IMR-90 (cell line): ENCODE results near the gene ST6GALNAC3. TPM values are rescaled to one million over a fixed set of nuclear protein-coding genes. Genes with fewer than 3 reads are reported as not detected.

Source experiments
- ATAC-seq: fragments of 200-7000 bp; cut with Tn5 transposase; 2 replicates; pipeline ENCODE4 v1.9.1; 2020; ENCODE audit warnings: low read depth, mild to moderate bottlenecking, moderate library complexity
- BruUV-seq: library from RNA; stranded (reverse); fragments of 400-500 nt; replicated peaks from 2 replicates; lab custom pipeline; 2021; lab: Mats Ljungman, UMichigan
- CTCF ChIA-PET: fragments of 300-600 bp; formaldehyde crosslinking; extraction: SDS; loops from one replicate; lab custom pipeline; 2021; ENCODE audit warnings: antibody characterized with exemption; lab: Yijun Ruan, JAX
- POLR2A ChIA-PET: fragments of 300-600 bp; sonication (Branson Sonifier 250); formaldehyde crosslinking; loops from one replicate; lab custom pipeline; 2022; ENCODE audit warnings: antibody characterized with exemption; ENCODE audit not compliant: unreplicated experiment; lab: Charles Lee
- DNase-seq: peaks from one replicate; pipeline ENCODE4 v3.0.0; 2013
- H2AFZ ChIP-seq: replicated peaks from 2 replicates; pipeline ENCODE3; 2013; ENCODE audit warnings: low read length, mild to moderate bottlenecking; ENCODE audit not compliant: poor library complexity
- H2AK5ac ChIP-seq: 2 replicates; pipeline ENCODE4 v1.6.1; 2013; ENCODE audit warnings: low read depth, low read length, inconsistent platforms
- H2AK9ac ChIP-seq: replicated peaks from 2 replicates; pipeline ENCODE3; 2013; ENCODE audit warnings: mild to moderate bottlenecking, low read depth, low read length, moderate library complexity; ENCODE audit not compliant: poor library complexity
- H2BK120ac ChIP-seq: 2 replicates; pipeline ENCODE4 v1.6.1; 2013; ENCODE audit warnings: low read depth, low read length, inconsistent platforms
- H2BK15ac ChIP-seq: 3 replicates; pipeline ENCODE4 v1.6.1; 2013; ENCODE audit warnings: low read depth, low read length, inconsistent platforms
- H2BK20ac ChIP-seq: 2 replicates; pipeline ENCODE4 v1.6.1; 2013; ENCODE audit warnings: low read depth, mild to moderate bottlenecking, inconsistent platforms, low read length, moderate library complexity
- H2BK5ac ChIP-seq: 2 replicates; pipeline ENCODE4 v1.6.1; 2013; ENCODE audit warnings: mild to moderate bottlenecking, low read depth, low read length, inconsistent platforms; ENCODE audit not compliant: poor library complexity, severe bottlenecking
- H3K14ac ChIP-seq: replicated peaks from 2 replicates; pipeline ENCODE4 v1.6.1; 2013; ENCODE audit warnings: low read depth, low read length, inconsistent platforms
- H3K18ac ChIP-seq: 2 replicates; pipeline ENCODE4 v1.6.1; 2013; ENCODE audit warnings: low read depth, low read length, control low read depth
- H3K23ac ChIP-seq: 2 replicates; pipeline ENCODE4 v1.6.1; 2013; ENCODE audit warnings: low read depth, low read length, inconsistent platforms
- H3K27ac ChIP-seq: 2 replicates; pipeline ENCODE4 v1.5.1; 2013; ENCODE audit warnings: mild to moderate bottlenecking, control low read depth, low read length; ENCODE audit not compliant: insufficient read depth
- H3K27me3 ChIP-seq: 2 replicates; pipeline ENCODE4 v1.6.1; 2013; ENCODE audit warnings: low read length; ENCODE audit not compliant: control insufficient read depth, insufficient read depth
- H3K36me3 ChIP-seq: 2 replicates; pipeline ENCODE4 v1.6.1; 2013; ENCODE audit warnings: low read length, mixed read lengths; ENCODE audit not compliant: control insufficient read depth, insufficient read depth
- H3K4ac ChIP-seq: 2 replicates; pipeline ENCODE4 v1.6.1; 2013; ENCODE audit warnings: low read depth, low read length, inconsistent platforms
- H3K4me1 ChIP-seq: 2 replicates; pipeline ENCODE4 v1.6.1; 2013; ENCODE audit warnings: low read length, mixed read lengths; ENCODE audit not compliant: control insufficient read depth, insufficient read depth
- H3K4me2 ChIP-seq: 2 replicates; pipeline ENCODE4 v1.6.1; 2013; ENCODE audit warnings: low read depth, mild to moderate bottlenecking, control low read depth, low read length, moderate library complexity
- H3K4me3 ChIP-seq: 2 replicates; pipeline ENCODE4 v1.5.1; 2013; ENCODE audit warnings: low read depth, mild to moderate bottlenecking, control low read depth, low read length, moderate library complexity; ENCODE audit not compliant: insufficient read depth
- H3K56ac ChIP-seq: 2 replicates; pipeline ENCODE4 v1.6.1; 2013; ENCODE audit warnings: low read length, inconsistent platforms; ENCODE audit not compliant: insufficient read depth; ENCODE audit errors: extremely low read depth
- H3K79me1 ChIP-seq, 2 experiments: 2 replicates each; pipeline ENCODE4 v1.6.1; 2013; ENCODE audit warnings: low read length in 2 of 2, inconsistent platforms in 1 of 2, low read depth in 1 of 2
- H3K9ac ChIP-seq: 2 replicates; pipeline ENCODE4 v1.6.1; 2013; ENCODE audit warnings: low read depth, low read length, control low read depth
- H3K9me1 ChIP-seq: 2 replicates; pipeline ENCODE4 v1.6.1; 2013; ENCODE audit warnings: low read length, inconsistent platforms; ENCODE audit not compliant: insufficient read depth
- H3K9me3 ChIP-seq: 2 replicates; pipeline ENCODE4 v1.6.1; 2013; ENCODE audit warnings: low read length; ENCODE audit not compliant: control insufficient read depth, insufficient read depth
- H4K20me1 ChIP-seq: 2 replicates; pipeline ENCODE4 v1.6.1; 2013; ENCODE audit warnings: low read length, inconsistent platforms; ENCODE audit not compliant: insufficient read depth
- H4K5ac ChIP-seq: 2 replicates; pipeline ENCODE4 v1.6.1; 2013; ENCODE audit warnings: mild to moderate bottlenecking, low read depth, low read length, control low read depth
- H4K8ac ChIP-seq, 2 experiments: 2 replicates each; pipeline ENCODE4 v1.6.1; 2013; ENCODE audit warnings: low read depth in 2 of 2, low read length in 2 of 2, control low read depth in 1 of 2, inconsistent platforms in 1 of 2
- H4K91ac ChIP-seq: 2 replicates; pipeline ENCODE4 v1.6.1; 2013; ENCODE audit warnings: low read depth, low read length, inconsistent platforms; ENCODE audit not compliant: insufficient read depth
- BHLHE40 ChIP-seq: fragments of 150-350 bp; IDR thresholded peaks from 2 replicates; pipeline ENCODE4 v1.6.1; 2016; ENCODE audit warnings: mild to moderate bottlenecking, low read depth, low read length
- CEBPB ChIP-seq: IDR thresholded peaks from 2 replicates; pipeline ENCODE4 v1.6.1; 2012; ENCODE audit warnings: low read depth, low read length, improper control_type of control experiment
- MAFK ChIP-seq: IDR thresholded peaks from 2 replicates; pipeline ENCODE4 v1.6.1; 2012; ENCODE audit warnings: low read depth, low read length, improper control_type of control experiment
- MXI1 ChIP-seq: IDR thresholded peaks from 2 replicates; pipeline ENCODE4 v1.6.1; 2012; ENCODE audit warnings: low read depth, mild to moderate bottlenecking, low read length, moderate library complexity, borderline replicate concordance
- RAD21 ChIP-seq: IDR thresholded peaks from 2 replicates; pipeline ENCODE4 v1.6.1; 2012; ENCODE audit warnings: low read length, improper control_type of control experiment
- RCOR1 ChIP-seq: IDR thresholded peaks from 2 replicates; pipeline ENCODE4 v1.6.1; 2012; ENCODE audit warnings: mild to moderate bottlenecking, low read length, improper control_type of control experiment; ENCODE audit not compliant: insufficient replicate concordance
- RFX5 ChIP-seq: IDR thresholded peaks from 2 replicates; pipeline ENCODE4 v1.8.0; 2012; ENCODE audit warnings: low read depth, mild to moderate bottlenecking, low read length, moderate library complexity
- WGBS, 2 experiments: methylation state at CpG; one replicate each; pipeline versions ENCODE4 v1.1.5 to v1.1.7; 2013; ENCODE audit warnings: missing lambda C conversion rate in 2 of 2; ENCODE audit not compliant: insufficient read length in 1 of 2; ENCODE audit errors: extremely low coverage in 2 of 2; 5-methylcytosine and 5-hydroxymethylcytosine counted together
- dilution Hi-C: fragments of 300-500 bp; cut with HindIII; formaldehyde crosslinking; loops from one replicate; pipeline ENCODE4 v1.14.3; 2018; ENCODE audit warnings: low sequenced_read_pairs; ENCODE audit not compliant: unreplicated experiment
- in situ Hi-C: fragments of 300-500 bp; cut with MboI; formaldehyde crosslinking; loops from 3 replicates; pipeline ENCODE4 v1.14.3; 2019; ENCODE audit warnings: low sequenced_read_pairs, inconsistent platforms, mixed read lengths
- intact Hi-C: fragments of 100-400 bp; cut with micrococcal nuclease; formaldehyde crosslinking; loops from 2 replicates; pipeline ENCODE4 v1.10.0; 2022
- polyA plus RNA-seq, 3 experiments: library from polyadenylated mRNA; depleted of rRNA; stranded (reverse); fragments of >200 nt; gene quantifications; 2 replicates each; pipeline ENCODE4 v1.2.3, GENCODE V29; 2012; ENCODE audit warnings: low replicate concordance in 1 of 3
- total RNA-seq: library from RNA; depleted of rRNA; stranded (reverse); fragments of >200 nt; gene quantifications from 2 replicates; pipeline ENCODE4 v1.2.3, GENCODE V29; 2012
- TF ChIP-seq, protein P1 (sequence below): conservative IDR thresholded peaks from 2 replicates; pipeline ENCODE4 v1.5.1; 2012; ENCODE audit warnings: mild to moderate bottlenecking, low read depth, low read length, improper control_type of control experiment

The ST6GALNAC3 gene
- total and polyA plus RNA-seq, 2 of the 4 experiments (the other 2 are of a cell fraction): 0.65 to 1.3 TPM

- no peak overlapping the region for H2BK120ac ChIP-seq
- TF ChIP-seq BHLHE40: no peak
- TF ChIP-seq, protein P1, sequence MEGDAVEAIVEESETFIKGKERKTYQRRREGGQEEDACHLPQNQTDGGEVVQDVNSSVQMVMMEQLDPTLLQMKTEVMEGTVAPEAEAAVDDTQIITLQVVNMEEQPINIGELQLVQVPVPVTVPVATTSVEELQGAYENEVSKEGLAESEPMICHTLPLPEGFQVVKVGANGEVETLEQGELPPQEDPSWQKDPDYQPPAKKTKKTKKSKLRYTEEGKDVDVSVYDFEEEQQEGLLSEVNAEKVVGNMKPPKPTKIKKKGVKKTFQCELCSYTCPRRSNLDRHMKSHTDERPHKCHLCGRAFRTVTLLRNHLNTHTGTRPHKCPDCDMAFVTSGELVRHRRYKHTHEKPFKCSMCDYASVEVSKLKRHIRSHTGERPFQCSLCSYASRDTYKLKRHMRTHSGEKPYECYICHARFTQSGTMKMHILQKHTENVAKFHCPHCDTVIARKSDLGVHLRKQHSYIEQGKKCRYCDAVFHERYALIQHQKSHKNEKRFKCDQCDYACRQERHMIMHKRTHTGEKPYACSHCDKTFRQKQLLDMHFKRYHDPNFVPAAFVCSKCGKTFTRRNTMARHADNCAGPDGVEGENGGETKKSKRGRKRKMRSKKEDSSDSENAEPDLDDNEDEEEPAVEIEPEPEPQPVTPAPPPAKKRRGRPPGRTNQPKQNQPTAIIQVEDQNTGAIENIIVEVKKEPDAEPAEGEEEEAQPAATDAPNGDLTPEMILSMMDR: no peak
- TF ChIP-seq MAFK: no peak
- TF ChIP-seq RFX5: no peak
- no peak for TF ChIP-seq RAD21
- no peak for TF ChIP-seq MXI1
- TF ChIP-seq RCOR1: no peak
- no peak for TF ChIP-seq CEBPB
- WGBS, 2 experiments: 67% methylated on average over 1 of the region's 2 CpGs; no CpG with 5 or more reads in 1 of the 2 experiments
- no peak overlapping the region for H3K9ac ChIP-seq
- H2BK15ac ChIP-seq: no peak overlapping the region
- H4K8ac ChIP-seq: no peak overlapping the region
- no peaks in the 10 kb centered on the region for H3K9me1 ChIP-seq
- H2BK20ac ChIP-seq: no peak overlapping the region
- ChIA-PET CTCF (no interaction called here), POLR2A (no interaction called here)
- no TSS peak for BruUV-seq
- H3K4ac ChIP-seq: no peak overlapping the region
- no peaks in the 10 kb centered on the region for H3K4me1 ChIP-seq
- no peaks in the 10 kb centered on the region for H3K79me1 ChIP-seq
- H2AFZ ChIP-seq: no peak overlapping the region
- H3K36me3 ChIP-seq: no peaks in the 10 kb centered on the region
- no peaks in the 10 kb centered on the region for H4K20me1 ChIP-seq
- H4K5ac ChIP-seq: no peak overlapping the region
- DNase-seq (no peak), ATAC-seq (no peak)
- no peak overlapping the region for H4K91ac ChIP-seq
- H2BK5ac ChIP-seq: no peak overlapping the region
- no peak overlapping the region for H3K4me3 ChIP-seq
- no peak overlapping the region for H3K18ac ChIP-seq
- no peak overlapping the region for H3K4me2 ChIP-seq
- H2AK5ac ChIP-seq: no peak overlapping the region
- no peaks in the 10 kb centered on the region for H3K27me3 ChIP-seq
- no peak overlapping the region for H3K27ac ChIP-seq
- H2AK9ac ChIP-seq: no peak overlapping the region
- intact Hi-C loops: no loop called here
- dilution Hi-C loops: no loop called here
- H3K14ac ChIP-seq: no peak overlapping the region
- H3K9me3 ChIP-seq: no peaks in the 10 kb centered on the region
- H3K56ac ChIP-seq: no peak overlapping the region
- H3K23ac ChIP-seq: no peak overlapping the region
- in situ Hi-C loops: no loop called here
Observed at GRCh38 chr1:76141929-76142328, 67.4 kb downstream of the ST6GALNAC3 start.
